Stimulated activated CD4-positive, alpha-beta T cell treated with anti-CD3 and anti-CD28 coated beads, Interleukin-15, amount 100 ng/mL, for 24 hours (primary cell): ENCODE measurements around the gene C1QTNF12.
"Not testable (repeated sequence)": the region's sequence is repeated elsewhere in the genome, so short reads cannot be mapped to it uniquely, and the experiment has no call there.

ENCODE experiments used
- DNase-seq: peaks from one replicate; pipeline ENCODE4 v3.0.0-alpha.2; 2020

C1QTNF12 gene

DNA sequence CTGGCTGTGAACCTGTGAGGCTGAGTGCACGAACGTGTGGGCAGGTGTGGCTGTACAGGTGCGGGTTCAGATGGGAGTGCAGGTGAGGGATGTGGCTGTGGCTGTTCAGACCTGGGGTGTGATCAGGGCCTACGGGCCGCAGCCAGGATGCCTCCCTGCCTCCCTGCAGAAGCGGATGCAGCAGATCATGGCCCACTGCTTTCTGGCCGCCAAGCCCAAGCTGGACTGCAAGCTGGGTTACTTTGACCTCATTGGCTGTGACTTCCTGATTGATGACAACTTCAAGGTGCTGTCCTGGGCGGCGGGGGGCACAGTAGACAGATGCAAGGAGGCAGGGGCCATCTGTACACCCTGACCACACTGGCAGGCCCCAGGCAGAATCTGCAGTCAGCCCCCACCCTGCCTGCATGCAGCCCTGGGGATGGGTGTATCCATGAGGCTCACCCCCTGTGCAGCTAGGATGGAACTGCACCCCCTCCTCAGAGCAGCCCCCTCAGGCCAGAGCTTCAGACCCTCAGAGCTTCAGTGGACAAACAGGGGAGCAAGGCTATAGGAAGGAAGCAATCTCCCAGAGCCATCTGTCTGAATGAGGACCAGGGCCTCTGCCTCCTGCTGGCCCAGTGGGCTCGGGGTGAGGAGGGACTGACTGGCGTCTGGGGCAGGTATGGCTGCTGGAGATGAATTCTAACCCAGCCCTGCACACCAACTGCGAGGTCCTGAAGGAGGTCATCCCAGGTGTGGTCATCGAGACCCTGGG is 49.9 kb downstream of the C1QTNF12 start:
- no peak for DNase-seq

DNA sequence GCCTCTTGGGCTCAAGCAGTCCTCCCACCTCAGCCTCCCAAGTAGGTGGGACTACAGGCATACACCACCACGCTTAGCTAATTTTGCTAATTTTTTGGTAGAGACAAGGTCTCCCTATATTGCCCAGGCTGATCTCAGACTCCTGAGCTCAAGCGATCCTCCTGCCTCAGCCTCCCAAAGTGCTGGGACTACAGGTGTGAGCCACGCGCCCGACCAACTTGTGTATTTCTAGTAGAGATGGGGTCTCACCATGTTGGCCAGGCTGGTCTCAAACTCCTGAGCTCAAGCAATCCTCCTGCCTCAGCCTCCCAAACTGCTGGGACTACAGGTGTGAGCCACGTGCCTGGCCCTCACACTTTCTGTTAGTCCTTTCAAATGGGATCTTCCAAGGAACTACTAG is 50.8 kb downstream of the C1QTNF12 start:
- not testable (repeated sequence) for DNase-seq

- no peak for DNase-seq
Observed at GRCh38 chr1:1194723-1195122, 51.8 kb downstream of the C1QTNF12 start.
